ENCODE measurements around the gene MAP2K5.

Gene MAP2K5

DNA sequence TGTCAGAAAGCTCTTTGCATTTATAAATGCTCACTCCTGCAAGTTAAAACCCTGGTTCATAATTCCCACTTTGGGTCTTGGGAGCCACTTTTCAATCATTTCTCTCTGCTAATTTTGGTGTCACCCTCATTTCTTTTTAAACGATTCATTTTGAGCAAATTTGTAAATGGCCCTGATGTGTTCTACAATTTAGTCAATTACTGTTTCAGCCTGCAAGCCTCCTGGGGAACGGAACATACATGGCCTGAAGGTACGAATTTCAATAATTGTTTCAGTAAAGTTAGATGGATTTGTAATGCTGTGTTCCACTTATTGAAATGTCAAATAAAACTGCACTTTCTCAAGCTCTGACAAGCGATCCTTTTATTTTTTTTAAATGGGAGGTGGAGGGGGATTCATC lies 43.2 kb downstream of the MAP2K5 start:
- WGBS (ENCODE audit: extremely low coverage, insufficient coverage, low lambda C conversion rate), result no CpG with 5 or more reads among the region's 4 CpGs
- Histone ChIP-seq H3K4me2 (ENCODE audit: low read length) (no peak overlapping the region), H2BK15ac (replicated peaks; ENCODE audit: low read depth) (no peak overlapping the region), H3K4ac (ENCODE audit: low read depth, low read length) (no peak overlapping the region), H4K5ac (ENCODE audit: low read length) (no peak overlapping the region), H3K79me1 (ENCODE audit: low read length) (no peaks in the 10 kb centered on the region), H2AK5ac (ENCODE audit: low read length) (no peak overlapping the region), H3K23ac (ENCODE audit: low read length) (no peak overlapping the region), H2BK5ac (ENCODE audit: low read length) (no peak overlapping the region), H3K36me3 (ENCODE audit: control insufficient read depth, insufficient read depth, low read length) (no peaks in the 10 kb centered on the region), H2BK120ac (ENCODE audit: low read depth, low read length) (no peak overlapping the region), H3K4me3 (ENCODE audit: low read length) (no peak overlapping the region), H3K4me1 (ENCODE audit: control insufficient read depth, low read depth, low read length) (no peaks in the 10 kb centered on the region), H4K8ac (ENCODE audit: low read depth, low read length) (no peak overlapping the region), H3K79me2 (ENCODE audit: control insufficient read depth, insufficient read depth, low read length) (no peaks in the 10 kb centered on the region), H3K9ac (ENCODE audit: low read length) (no peak overlapping the region), H3K27ac (ENCODE audit: low read depth, low read length) (no peak overlapping the region), H3K27me3 (ENCODE audit: insufficient read depth, low read length, poor library complexity) (no peaks in the 10 kb centered on the region), H3K56ac (ENCODE audit: low read length) (no peak overlapping the region), H3K18ac (ENCODE audit: low read length) (no peak overlapping the region)
- no peak for DNase-seq

DNA sequence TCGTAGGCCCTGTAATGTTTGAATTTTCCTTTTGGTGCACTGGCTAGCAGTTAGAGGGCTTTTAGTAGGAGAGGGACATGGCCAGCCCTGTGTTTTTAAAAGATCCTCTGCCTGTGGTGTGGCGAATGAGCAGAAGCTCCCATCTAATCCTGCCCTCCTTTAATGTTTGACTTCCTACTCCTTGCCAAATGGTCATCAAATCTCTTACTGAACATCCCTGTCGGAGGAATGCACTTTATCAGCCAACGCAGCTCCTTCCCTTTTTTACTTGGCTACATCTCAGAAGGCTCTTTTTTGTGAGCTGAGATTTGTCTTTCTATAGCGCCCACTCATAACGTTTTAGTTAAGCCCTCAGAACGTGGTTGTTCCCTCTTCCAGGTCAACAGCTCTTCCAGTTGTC lies 44.8 kb downstream of the MAP2K5 start:
- H3K36me3 ChIP-seq (ENCODE audit: control insufficient read depth, insufficient read depth, low read length), result no peaks in the 10 kb centered on the region
- H3K4ac ChIP-seq (ENCODE audit: low read depth, low read length), result no peak overlapping the region
- no peak overlapping the region for H4K5ac ChIP-seq (ENCODE audit: low read length)
- no peak overlapping the region for H4K8ac ChIP-seq (ENCODE audit: low read depth, low read length)
- H2BK5ac ChIP-seq (ENCODE audit: low read length), result no peak overlapping the region
- WGBS (ENCODE audit: extremely low coverage, insufficient coverage, low lambda C conversion rate), result no CpG with 5 or more reads among the region's 7 CpGs
- no peak overlapping the region for H3K9ac ChIP-seq (ENCODE audit: low read length)
- DNase-seq, result peak; percentile 24
- no peak overlapping the region for H3K4me3 ChIP-seq (ENCODE audit: low read length)
- no peaks in the 10 kb centered on the region for H3K79me2 ChIP-seq (ENCODE audit: control insufficient read depth, insufficient read depth, low read length)
- H3K18ac ChIP-seq (ENCODE audit: low read length), result no peak overlapping the region
- H3K23ac ChIP-seq (ENCODE audit: low read length), result no peak overlapping the region
- H3K27me3 ChIP-seq (ENCODE audit: insufficient read depth, low read length, poor library complexity), result no peaks in the 10 kb centered on the region
- H3K4me1 ChIP-seq (ENCODE audit: control insufficient read depth, low read depth, low read length), result no peaks in the 10 kb centered on the region
- H3K56ac ChIP-seq (ENCODE audit: low read length), result no peak overlapping the region
- no peak overlapping the region for H2BK120ac ChIP-seq (ENCODE audit: low read depth, low read length)
- no peak overlapping the region for H3K4me2 ChIP-seq (ENCODE audit: low read length)
- no peak overlapping the region for H2AK5ac ChIP-seq (ENCODE audit: low read length)
- no peak overlapping the region for H2BK15ac ChIP-seq (replicated peaks; ENCODE audit: low read depth)
- H3K27ac ChIP-seq (ENCODE audit: low read depth, low read length), result no peak overlapping the region
- H3K79me1 ChIP-seq (ENCODE audit: low read length), result no peaks in the 10 kb centered on the region

DNA sequence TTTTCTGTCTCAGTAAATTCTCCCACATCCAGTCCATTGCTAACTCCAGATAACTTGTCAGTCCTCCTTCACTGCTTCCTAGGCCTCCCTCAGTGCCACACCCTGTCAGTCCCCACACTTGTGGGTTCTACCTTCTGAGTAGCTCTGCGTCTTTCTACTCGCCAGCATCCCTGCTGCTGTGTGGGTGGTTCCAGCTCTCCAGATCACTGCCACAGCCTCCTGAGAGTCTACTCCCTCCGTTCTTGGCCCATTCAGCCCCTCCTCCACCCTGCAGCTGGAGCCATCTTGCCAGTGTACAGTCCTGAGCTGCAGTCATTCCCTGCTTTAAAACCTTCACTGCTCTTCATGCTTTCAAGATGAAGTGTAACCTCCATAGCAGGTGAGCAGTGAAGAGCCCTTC lies 45.3 kb downstream of the MAP2K5 start:
- DNase-seq, result no peak
- H3K27me3 ChIP-seq (ENCODE audit: insufficient read depth, low read length, poor library complexity), result no peaks in the 10 kb centered on the region
- H2AK5ac ChIP-seq (ENCODE audit: low read length), result no peak overlapping the region
- H2BK5ac ChIP-seq (ENCODE audit: low read length), result no peak overlapping the region
- H3K27ac ChIP-seq (ENCODE audit: low read depth, low read length), result no peak overlapping the region
- H2BK120ac ChIP-seq (ENCODE audit: low read depth, low read length), result no peak overlapping the region
- no peaks in the 10 kb centered on the region for H3K79me2 ChIP-seq (ENCODE audit: control insufficient read depth, insufficient read depth, low read length)
- no peak overlapping the region for H3K4ac ChIP-seq (ENCODE audit: low read depth, low read length)
- no peak overlapping the region for H3K9ac ChIP-seq (ENCODE audit: low read length)
- no peak overlapping the region for H4K8ac ChIP-seq (ENCODE audit: low read depth, low read length)
- no peak overlapping the region for H3K56ac ChIP-seq (ENCODE audit: low read length)
- H3K36me3 ChIP-seq (ENCODE audit: control insufficient read depth, insufficient read depth, low read length), result no peaks in the 10 kb centered on the region
- H4K5ac ChIP-seq (ENCODE audit: low read length), result no peak overlapping the region
- H2BK15ac ChIP-seq (replicated peaks; ENCODE audit: low read depth), result no peak overlapping the region
- no peak overlapping the region for H3K23ac ChIP-seq (ENCODE audit: low read length)
- H3K79me1 ChIP-seq (ENCODE audit: low read length), result no peaks in the 10 kb centered on the region
- WGBS (ENCODE audit: extremely low coverage, insufficient coverage, low lambda C conversion rate), result no CpG with 5 or more reads among the region's 3 CpGs
- H3K4me2 ChIP-seq (ENCODE audit: low read length), result no peak overlapping the region
- H3K4me3 ChIP-seq (ENCODE audit: low read length), result no peak overlapping the region
- no peaks in the 10 kb centered on the region for H3K4me1 ChIP-seq (ENCODE audit: control insufficient read depth, low read depth, low read length)
- H3K18ac ChIP-seq (ENCODE audit: low read length), result no peak overlapping the region

DNA sequence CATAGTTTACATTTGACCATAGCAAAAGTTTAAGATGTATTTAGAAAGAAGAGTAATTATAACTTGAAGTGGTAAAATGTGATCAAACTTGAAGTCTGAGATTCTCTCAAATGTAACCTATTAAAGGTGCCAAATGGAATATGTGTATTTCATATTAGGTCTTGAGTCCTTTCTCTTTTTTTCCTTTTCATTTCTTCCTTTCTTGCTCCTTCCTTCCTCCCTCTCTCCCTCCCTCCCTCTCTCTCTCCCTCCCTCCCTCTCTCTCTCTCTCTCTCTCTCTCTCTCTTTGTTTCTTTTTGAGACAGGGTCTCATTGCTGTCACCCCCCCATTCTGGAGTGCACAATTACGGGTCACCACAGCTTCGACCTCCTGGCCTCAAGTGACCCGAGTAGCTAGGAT lies 47.7 kb downstream of the MAP2K5 start:
- no peak overlapping the region for H3K4me2 ChIP-seq (ENCODE audit: low read length)
- H3K9ac ChIP-seq (ENCODE audit: low read length), result no peak overlapping the region
- H3K4me3 ChIP-seq (ENCODE audit: low read length), result no peak overlapping the region
- no peak for DNase-seq
- no peaks in the 10 kb centered on the region for H3K79me1 ChIP-seq (ENCODE audit: low read length)
- H2BK15ac ChIP-seq (replicated peaks; ENCODE audit: low read depth), result no peak overlapping the region
- H2AK5ac ChIP-seq (ENCODE audit: low read length), result no peak overlapping the region
- H3K36me3 ChIP-seq (ENCODE audit: control insufficient read depth, insufficient read depth, low read length), result no peaks in the 10 kb centered on the region
- no CpG with 5 or more reads among the region's 3 CpGs for WGBS (ENCODE audit: extremely low coverage, insufficient coverage, low lambda C conversion rate)
- H3K79me2 ChIP-seq (ENCODE audit: control insufficient read depth, insufficient read depth, low read length), result no peaks in the 10 kb centered on the region
- H3K4ac ChIP-seq (ENCODE audit: low read depth, low read length), result no peak overlapping the region
- H2BK5ac ChIP-seq (ENCODE audit: low read length), result no peak overlapping the region
- no peaks in the 10 kb centered on the region for H3K4me1 ChIP-seq (ENCODE audit: control insufficient read depth, low read depth, low read length)
- H3K27ac ChIP-seq (ENCODE audit: low read depth, low read length), result no peak overlapping the region
- no peak overlapping the region for H4K8ac ChIP-seq (ENCODE audit: low read depth, low read length)
- H3K18ac ChIP-seq (ENCODE audit: low read length), result no peak overlapping the region
- H3K23ac ChIP-seq (ENCODE audit: low read length), result no peak overlapping the region
- no peak overlapping the region for H3K56ac ChIP-seq (ENCODE audit: low read length)
- H2BK120ac ChIP-seq (ENCODE audit: low read depth, low read length), result no peak overlapping the region
- H4K5ac ChIP-seq (ENCODE audit: low read length), result no peak overlapping the region
- H3K27me3 ChIP-seq (ENCODE audit: insufficient read depth, low read length, poor library complexity), result no peaks in the 10 kb centered on the region

DNA sequence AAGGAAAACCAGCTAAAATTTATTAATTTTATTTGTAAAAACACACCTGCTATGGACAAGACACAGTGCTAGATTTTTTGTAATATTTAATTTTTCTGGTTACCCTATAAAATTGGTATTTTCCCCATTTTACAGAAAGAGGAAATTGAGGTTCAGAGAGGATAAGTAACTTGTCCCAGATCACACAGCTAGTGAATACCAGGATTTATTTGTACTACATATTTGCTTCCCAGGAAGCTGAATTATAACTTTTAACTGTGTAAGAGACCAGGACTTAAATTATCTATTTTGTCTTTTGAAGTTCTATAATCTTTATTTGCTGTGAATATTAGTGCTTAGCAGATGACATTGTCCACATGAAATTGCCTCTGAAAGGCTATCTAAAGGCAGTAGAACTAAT lies 49.7 kb downstream of the MAP2K5 start:
- Histone ChIP-seq H3K27me3 (ENCODE audit: insufficient read depth, low read length, poor library complexity) (no peaks in the 10 kb centered on the region), H3K4me1 (ENCODE audit: control insufficient read depth, low read depth, low read length) (no peaks in the 10 kb centered on the region), H3K4ac (ENCODE audit: low read depth, low read length) (no peak overlapping the region), H2BK15ac (replicated peaks; ENCODE audit: low read depth) (no peak overlapping the region), H3K4me2 (ENCODE audit: low read length) (no peak overlapping the region), H2AK5ac (ENCODE audit: low read length) (no peak overlapping the region), H3K18ac (ENCODE audit: low read length) (no peak overlapping the region), H3K79me1 (ENCODE audit: low read length) (no peaks in the 10 kb centered on the region), H3K4me3 (ENCODE audit: low read length) (no peak overlapping the region), H4K8ac (ENCODE audit: low read depth, low read length) (no peak overlapping the region), H3K36me3 (ENCODE audit: control insufficient read depth, insufficient read depth, low read length) (no peaks in the 10 kb centered on the region), H4K5ac (ENCODE audit: low read length) (no peak overlapping the region), H3K56ac (ENCODE audit: low read length) (no peak overlapping the region), H3K23ac (ENCODE audit: low read length) (no peak overlapping the region), H3K27ac (ENCODE audit: low read depth, low read length) (no peak overlapping the region), H2BK5ac (ENCODE audit: low read length) (no peak overlapping the region), H3K9ac (ENCODE audit: low read length) (no peak overlapping the region), H2BK120ac (ENCODE audit: low read depth, low read length) (no peak overlapping the region), H3K79me2 (ENCODE audit: control insufficient read depth, insufficient read depth, low read length) (no peaks in the 10 kb centered on the region)
- DNase-seq, result no peak

DNA sequence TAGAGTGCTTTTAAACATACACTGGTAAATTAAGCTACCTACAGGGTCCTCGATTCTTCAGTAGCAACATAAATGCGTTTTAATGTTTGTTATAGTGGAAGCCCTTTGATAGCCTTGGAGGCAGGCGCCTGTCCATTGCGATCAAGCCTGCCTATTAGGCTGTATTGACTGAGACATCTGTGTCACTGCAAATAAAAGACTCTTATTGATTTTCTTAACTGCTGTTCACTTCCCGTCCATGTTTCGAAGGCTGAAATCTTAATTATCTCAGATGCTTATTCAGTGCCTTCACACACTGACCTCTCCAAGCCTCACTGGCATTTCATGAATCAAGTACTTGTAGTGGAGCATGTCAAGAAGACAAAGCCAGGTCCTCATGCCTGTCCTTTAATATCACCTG lies 51.1 kb downstream of the MAP2K5 start:
- Histone ChIP-seq H3K27ac (ENCODE audit: low read depth, low read length) (no peak overlapping the region), H3K4ac (ENCODE audit: low read depth, low read length) (no peak overlapping the region), H3K56ac (ENCODE audit: low read length) (no peak overlapping the region), H2BK5ac (ENCODE audit: low read length) (no peak overlapping the region), H3K23ac (ENCODE audit: low read length) (no peak overlapping the region), H3K79me1 (ENCODE audit: low read length) (no peaks in the 10 kb centered on the region), H3K9ac (ENCODE audit: low read length) (no peak overlapping the region), H3K36me3 (ENCODE audit: control insufficient read depth, insufficient read depth, low read length) (no peaks in the 10 kb centered on the region), H3K27me3 (ENCODE audit: insufficient read depth, low read length, poor library complexity) (no peaks in the 10 kb centered on the region), H4K8ac (ENCODE audit: low read depth, low read length) (no peak overlapping the region), H3K4me2 (ENCODE audit: low read length) (no peak overlapping the region), H4K5ac (ENCODE audit: low read length) (no peak overlapping the region), H2BK120ac (ENCODE audit: low read depth, low read length) (no peak overlapping the region), H3K18ac (ENCODE audit: low read length) (no peak overlapping the region), H3K4me1 (ENCODE audit: control insufficient read depth, low read depth, low read length) (no peaks in the 10 kb centered on the region), H3K4me3 (ENCODE audit: low read length) (no peak overlapping the region), H2AK5ac (ENCODE audit: low read length) (no peak overlapping the region), H2BK15ac (replicated peaks; ENCODE audit: low read depth) (no peak overlapping the region), H3K79me2 (ENCODE audit: control insufficient read depth, insufficient read depth, low read length) (no peaks in the 10 kb centered on the region)
- no peak for DNase-seq
- WGBS (ENCODE audit: extremely low coverage, insufficient coverage, low lambda C conversion rate), result no CpG with 5 or more reads among the region's 6 CpGs
